GM12878 (cell line): ENCODE results near the gene KRTAP10-1. TPM values are rescaled to one million over a fixed set of nuclear protein-coding genes. Genes with fewer than 3 reads are reported as not detected.

Source experiments
- ATAC-seq: fragments of 200-7000 bp; cut with Tn5 transposase; 3 replicates; pipeline ENCODE4 v1.9.1; 2020; ENCODE audit warnings: mild to moderate bottlenecking, moderate library complexity
- BruUV-seq: library from RNA; stranded (reverse); fragments of 400-500 nt; replicated peaks from 2 replicates; lab custom pipeline; 2021; lab: Mats Ljungman, UMichigan
- CTCF ChIA-PET: fragments of 300-600 bp; sonication (Branson Sonifier 250); formaldehyde crosslinking; extraction: SDS; loops from one replicate; lab custom pipeline; 2021; ENCODE audit warnings: inconsistent platforms; lab: Yijun Ruan, JAX
- POLR2A ChIA-PET: fragments of 350-600 bp; formaldehyde crosslinking; extraction: SDS; loops from one replicate; lab custom pipeline; 2021; ENCODE audit warnings: inconsistent platforms; lab: Charles Lee
- RAD21 ChIA-PET: fragments of 300-600 bp; sonication (Branson Sonifier 250); formaldehyde crosslinking; loops from one replicate; lab custom pipeline; 2023; ENCODE audit warnings: antibody characterized with exemption; ENCODE audit not compliant: unreplicated experiment; lab: Charles Lee
- SMC1A ChIA-PET: fragments of 300-600 bp; sonication (Branson Sonifier 250); formaldehyde crosslinking; loops from one replicate; lab custom pipeline; 2023; ENCODE audit not compliant: unreplicated experiment, uncharacterized antibody; lab: Charles Lee
- DNase-seq: peaks from one replicate; pipeline ENCODE4 v3.0.0-alpha.2; 2011; ENCODE audit warnings: low read depth, low spot score
- FAIRE-seq: peaks from 3 replicates; lab custom pipeline; 2011; peaks lifted over from hg19 to GRCh38; lab: Jason Lieb, UNC
- H2AFZ ChIP-seq: 2 replicates; pipeline ENCODE4 v1.6.0; 2011; ENCODE audit warnings: low read depth, low read length, control low read depth; ENCODE audit not compliant: control insufficient read depth
- H3K27ac ChIP-seq: 2 replicates; pipeline ENCODE4 v1.5.1; 2011; ENCODE audit warnings: control low read depth; ENCODE audit not compliant: control insufficient read depth, insufficient read depth
- H3K27me3 ChIP-seq, 2 experiments: replicated peaks in 1 of 2; 2 replicates each; pipeline versions ENCODE4 v1.6.0 to v1.6.1; 2011; ENCODE audit warnings: low read length in 1 of 2; ENCODE audit not compliant: control insufficient read depth in 2 of 2, insufficient read depth in 2 of 2
- H3K36me3 ChIP-seq, 2 experiments: 2 replicates each; pipeline ENCODE4 v1.5.1; 2011; ENCODE audit warnings: low read length in 1 of 2; ENCODE audit not compliant: control insufficient read depth in 2 of 2, insufficient read depth in 2 of 2
- H3K4me1 ChIP-seq: 2 replicates; pipeline ENCODE4 v1.6.1; 2011; ENCODE audit warnings: mild to moderate bottlenecking, low read length, moderate library complexity, mixed read lengths; ENCODE audit not compliant: control insufficient read depth, insufficient read depth
- H3K4me2 ChIP-seq: 2 replicates; pipeline ENCODE4 v1.6.0; 2011; ENCODE audit warnings: control low read depth; ENCODE audit not compliant: control insufficient read depth, insufficient read depth
- H3K4me3 ChIP-seq: fragments of 200-600 bp; sonication (generic); 2 replicates; pipeline ENCODE4 v1.5.1; 2016
- H3K79me2 ChIP-seq: 2 replicates; pipeline ENCODE4 v1.6.0; 2011; ENCODE audit warnings: low read length; ENCODE audit not compliant: control insufficient read depth, insufficient read depth
- H3K9ac ChIP-seq: 2 replicates; pipeline ENCODE4 v1.8.0; 2011; ENCODE audit warnings: low read length, control low read depth, mixed read lengths; ENCODE audit not compliant: control insufficient read depth, insufficient read depth
- H3K9me3 ChIP-seq: replicated peaks from 3 replicates; pipeline ENCODE4 v1.5.1; 2011; ENCODE audit warnings: mild to moderate bottlenecking, low read length; ENCODE audit not compliant: control insufficient read depth, insufficient read depth
- H4K20me1 ChIP-seq: 2 replicates; pipeline ENCODE4 v1.6.0; 2011; ENCODE audit not compliant: control insufficient read depth, insufficient read depth
- ATF2 ChIP-seq: IDR thresholded peaks from 2 replicates; pipeline ENCODE4 v1.6.1; 2012; ENCODE audit warnings: low read length, inconsistent platforms
- CBX5 ChIP-seq: sonication (generic); IDR thresholded peaks from 2 replicates; pipeline ENCODE4 v1.6.1; 2016; ENCODE audit warnings: low read depth, moderate library complexity, mild to moderate bottlenecking, inconsistent platforms
- CEBPB ChIP-seq, 2 experiments: fragments of 150-350 bp in 1 of 2; IDR thresholded peaks; 2 replicates each; pipeline ENCODE4 v1.6.1; 2012 to 2014; ENCODE audit warnings: low read depth in 2 of 2, low read length in 2 of 2, borderline replicate concordance in 1 of 2, inconsistent platforms in 1 of 2
- EP300 ChIP-seq, 2 experiments: fragments of 150-350 bp in 1 of 2; IDR thresholded peaks; 2 replicates each; pipeline ENCODE4 v1.6.1; 2011 to 2012; ENCODE audit warnings: low read depth in 2 of 2, low read length in 2 of 2, borderline replicate concordance in 1 of 2, improper control_type of control experiment in 1 of 2, inconsistent platforms in 1 of 2; ENCODE audit not compliant: control insufficient read depth in 1 of 2
- KLF5 ChIP-seq: fragments of 450-650 bp; IDR thresholded peaks from 2 replicates; pipeline ENCODE4 v1.6.1; 2014; ENCODE audit warnings: mild to moderate bottlenecking; ENCODE audit not compliant: partially characterized antibody
- MAX ChIP-seq: IDR thresholded peaks from 2 replicates; pipeline ENCODE4 v1.6.1; 2012; ENCODE audit warnings: low read depth, low read length, improper control_type of control experiment
- NKRF ChIP-seq: fragments of 450-650 bp; conservative IDR thresholded peaks from 2 replicates; pipeline ENCODE4 v1.6.1; 2017; ENCODE audit warnings: mild to moderate bottlenecking, moderate library complexity
- WRNIP1 ChIP-seq: IDR thresholded peaks from 2 replicates; pipeline ENCODE4 v1.6.1; 2011; ENCODE audit warnings: low read depth, low read length, improper control_type of control experiment, borderline replicate concordance
- ZBED1 ChIP-seq: IDR thresholded peaks from 2 replicates; pipeline ENCODE4 v1.6.1; 2016; ENCODE audit warnings: borderline replicate concordance
- ZNF622 ChIP-seq: fragments of 450-650 bp; IDR thresholded peaks from 2 replicates; pipeline ENCODE4 v1.6.1; 2017; ENCODE audit warnings: mild to moderate bottlenecking, inconsistent platforms
- WGBS: methylation state at CpG from one replicate; pipeline ENCODE4 v1.1.6; 2016; ENCODE audit warnings: low lambda C conversion rate; ENCODE audit not compliant: insufficient replicate concordance, insufficient coverage; ENCODE audit errors: missing lambda C conversion rate; 5-methylcytosine and 5-hydroxymethylcytosine counted together
- in situ Hi-C: fragments of 300-500 bp; cut with MboI; formaldehyde crosslinking; loops from 9 replicates; pipeline ENCODE4 v1.14.3; 2018; ENCODE audit warnings: mixed read lengths
- intact Hi-C: fragments of 100-400 bp; cut with micrococcal nuclease; formaldehyde crosslinking; loops from one replicate; pipeline ENCODE4 v1.14.2; 2022; ENCODE audit not compliant: unreplicated experiment
- polyA plus RNA-seq, 11 experiments: library from polyadenylated mRNA; depleted of rRNA in 4 of 11; unstranded in 6 of 11; stranded (reverse) in 5 of 11; fragments of >200 nt; fragmentation: Nextera tagmentation in 4 of 11; fragmentation: Illumina TruSeq in 1 of 11; extraction: Ambion mirVana in 4 of 11; extraction: Trizol in 1 of 11; gene quantifications; 1 replicate in 1 of 11; 2 replicates in 10 of 11; pipeline versions ENCODE4 v1.2.1 to v1.2.3, GENCODE V29; 2011 to 2016; ENCODE audit warnings: inconsistent platforms in 2 of 11, missing spikeins in 2 of 11, low read depth in 1 of 11
- total RNA-seq, 4 experiments: library from RNA; depleted of rRNA in 3 of 4; stranded (reverse); fragments of >200 nt in 3 of 4; fragmentation: Illumina TruSeq in 1 of 4; extraction: Trizol in 1 of 4; gene quantifications; 2 replicates each; pipeline versions ENCODE4 v1.2.1 to v1.2.3, GENCODE V29; 2013 to 2021
- TF ChIP-seq, protein P1 (sequence below): IDR thresholded peaks from 2 replicates; pipeline ENCODE4 v1.6.1; 2011; ENCODE audit warnings: borderline replicate concordance, low read depth, mild to moderate bottlenecking, moderate library complexity, low read length; ENCODE audit not compliant: insufficient read depth, poor library complexity, severe bottlenecking

KRTAP10-1 gene
- total and polyA plus RNA-seq, 10 of the 15 experiments (the other 5 are each of a cell fraction or from before 2014, with no cell fraction given) = not detected

- TF ChIP-seq WRNIP1 (no peak), CBX5 (no peak)
Observed at GRCh38 chr21:44539991-44540666, at the start of gene KRTAP10-1 (continued).

DNA sequence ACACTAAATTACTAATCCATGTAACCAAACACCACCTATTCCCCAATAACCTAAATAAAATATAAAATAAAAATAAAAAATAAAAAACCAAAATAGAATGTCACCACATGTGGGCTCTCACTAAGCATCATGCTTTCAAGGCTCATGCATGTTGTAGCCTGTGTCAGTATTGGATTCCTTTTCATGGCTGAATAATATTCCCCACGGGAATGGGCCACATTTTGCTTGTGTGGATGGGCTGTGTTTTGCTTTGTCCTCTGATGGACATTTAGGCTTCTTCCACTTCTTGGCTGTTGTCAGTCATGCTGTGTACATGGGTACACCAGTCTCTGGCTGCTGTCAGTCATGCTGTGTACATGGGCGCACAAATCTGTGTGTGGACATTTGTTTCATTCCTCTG lies 49.1 kb upstream of the KRTAP10-1 start:
- H3K27me3 ChIP-seq = no peaks in the 10 kb centered on the region
- ChIA-PET SMC1A (no interaction called here), POLR2A (no interaction called here), CTCF (no interaction called here), RAD21 (no interaction called here)
- ATAC-seq (no peak), FAIRE-seq (no peak), DNase-seq (no peak)
- no peak overlapping the region for H3K4me3 ChIP-seq
- TF ChIP-seq MAX (no peak), CEBPB (IDR thresholded peaks at IDR 0.05; ENCODE audit: borderline replicate concordance in 1 of 2, low read depth in 2 of 2, low read length in 2 of 2) (no peak), ZNF622 (no peak), KLF5 (no peak), EP300 (IDR thresholded peaks at IDR 0.05; ENCODE audit: borderline replicate concordance in 1 of 2, control insufficient read depth in 1 of 2, low read depth in 2 of 2, low read length in 2 of 2) (no peak), ZBED1 (no peak), ATF2 (no peak), NKRF (no peak)
- TF ChIP-seq, protein P1, sequence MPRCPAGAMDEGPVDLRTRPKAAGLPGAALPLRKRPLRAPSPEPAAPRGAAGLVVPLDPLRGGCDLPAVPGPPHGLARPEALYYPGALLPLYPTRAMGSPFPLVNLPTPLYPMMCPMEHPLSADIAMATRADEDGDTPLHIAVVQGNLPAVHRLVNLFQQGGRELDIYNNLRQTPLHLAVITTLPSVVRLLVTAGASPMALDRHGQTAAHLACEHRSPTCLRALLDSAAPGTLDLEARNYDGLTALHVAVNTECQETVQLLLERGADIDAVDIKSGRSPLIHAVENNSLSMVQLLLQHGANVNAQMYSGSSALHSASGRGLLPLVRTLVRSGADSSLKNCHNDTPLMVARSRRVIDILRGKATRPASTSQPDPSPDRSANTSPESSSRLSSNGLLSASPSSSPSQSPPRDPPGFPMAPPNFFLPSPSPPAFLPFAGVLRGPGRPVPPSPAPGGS = no peak
- no TSS peak for BruUV-seq
- WGBS = 32% methylated on average over 2 of the region's 2 CpGs
- H3K36me3 ChIP-seq = no peaks in the 10 kb centered on the region
- H4K20me1 ChIP-seq = no peaks in the 10 kb centered on the region
- no peak overlapping the region for H2AFZ ChIP-seq
- intact Hi-C loops (no loop called here), in situ Hi-C loops (no loop called here)
- no peak overlapping the region for H3K9ac ChIP-seq
- H3K27ac ChIP-seq = no peak overlapping the region
- H3K4me2 ChIP-seq = no peak overlapping the region
- no peaks in the 10 kb centered on the region for H3K79me2 ChIP-seq
- H3K4me1 ChIP-seq = no peaks in the 10 kb centered on the region
- no peaks in the 10 kb centered on the region for H3K9me3 ChIP-seq
